SK-N-SH (cell line): ENCODE results near the gene PLEKHG2. TPM values are rescaled to one million over a fixed set of nuclear protein-coding genes. Genes with fewer than 3 reads are reported as not detected.

Source experiments
- CTCF ChIA-PET: fragments of 300-600, 350-600 bp; formaldehyde crosslinking; extraction: SDS; loops from one replicate; lab custom pipeline; 2021; lab: Yijun Ruan, JAX
- POLR2A ChIA-PET: fragments of 350-600 bp; sonication (Branson Sonifier 250); formaldehyde crosslinking; extraction: SDS; loops from one replicate; lab custom pipeline; 2020; ENCODE audit warnings: antibody characterized with exemption, inconsistent platforms; lab: Yijun Ruan, JAX
- DNase-seq: peaks from one replicate; pipeline ENCODE4 v3.0.0; 2012
- H2AFZ ChIP-seq: fragments of 200-600 bp; sonication (generic); 2 replicates; pipeline ENCODE4 v1.8.1; 2016; ENCODE audit warnings: antibody characterized with exemption, mild to moderate bottlenecking, low read depth
- H3F3A ChIP-seq: fragments of 200-600 bp; sonication (generic); replicated peaks from 2 replicates; pipeline ENCODE3; 2016; ENCODE audit warnings: antibody characterized with exemption, mild to moderate bottlenecking; ENCODE audit not compliant: insufficient read depth
- H3K27ac ChIP-seq, 2 experiments: fragments of 200-500 bp in 1 of 2; fragments of 200-600 bp in 1 of 2; sonication (Bioruptor generic) in 1 of 2; sonication (generic), shearing (Covaris generic) in 1 of 2; 2 replicates each; pipeline versions ENCODE4 v1.5.1 to v1.6.1; 2014 to 2016; ENCODE audit warnings: low read depth in 2 of 2, inconsistent platforms in 1 of 2, low read length in 1 of 2, mild to moderate bottlenecking in 1 of 2, mixed read lengths in 1 of 2
- H3K27me3 ChIP-seq: fragments of 200-600 bp; sonication (generic), shearing (Covaris generic); 2 replicates; pipeline ENCODE4 v1.6.1; 2016; ENCODE audit warnings: mixed run types; ENCODE audit not compliant: insufficient read depth
- H3K36me3 ChIP-seq, 2 experiments: fragments of 200-500 bp in 1 of 2; fragments of 200-600 bp in 1 of 2; sonication (Bioruptor generic) in 1 of 2; sonication (generic) in 1 of 2; replicated peaks in 1 of 2; 2 replicates each; pipeline versions ENCODE3 to v1.5.1; 2014 to 2016; ENCODE audit warnings: low read length in 1 of 2, mild to moderate bottlenecking in 1 of 2; ENCODE audit not compliant: insufficient read depth in 2 of 2, control insufficient read depth in 1 of 2
- H3K4me1 ChIP-seq, 2 experiments: fragments of 200-500 bp in 1 of 2; fragments of 200-600 bp in 1 of 2; sonication (Bioruptor generic) in 1 of 2; sonication (generic), shearing (Covaris generic) in 1 of 2; 2 replicates each; pipeline versions ENCODE4 v1.5.1 to v1.6.1; 2014 to 2016; ENCODE audit warnings: low read depth in 1 of 2, low read length in 1 of 2, mixed run types in 1 of 2; ENCODE audit not compliant: insufficient read depth in 2 of 2, control insufficient read depth in 1 of 2
- H3K4me2 ChIP-seq: fragments of 200-600 bp; sonication (generic), shearing (Covaris generic); 2 replicates; pipeline ENCODE4 v1.6.1; 2017; ENCODE audit warnings: mixed run types
- H3K4me3 ChIP-seq, 2 experiments: fragments of 200-500 bp in 1 of 2; fragments of 200-600 bp in 1 of 2; sonication (Bioruptor generic) in 1 of 2; sonication (generic), shearing (Covaris generic) in 1 of 2; 2 replicates each; pipeline versions ENCODE4 v1.5.1 to v1.8.1; 2014 to 2016; ENCODE audit warnings: low read depth in 2 of 2, inconsistent platforms in 1 of 2, low read length in 1 of 2, mild to moderate bottlenecking in 1 of 2, mixed read lengths in 1 of 2, moderate library complexity in 1 of 2
- H3K79me2 ChIP-seq: fragments of 200-600 bp; sonication (generic); 2 replicates; pipeline ENCODE4 v1.8.1; 2017; ENCODE audit warnings: mild to moderate bottlenecking; ENCODE audit not compliant: insufficient read depth
- H3K9ac ChIP-seq: fragments of 200-600 bp; sonication (generic); 2 replicates; pipeline ENCODE4 v1.6.1; 2017; ENCODE audit warnings: mixed run types
- H3K9me2 ChIP-seq: fragments of 200-600 bp; sonication (generic); 2 replicates; pipeline ENCODE4 v1.6.1; 2017; ENCODE audit warnings: mixed run types
- H3K9me3 ChIP-seq: fragments of 200-600 bp; sonication (generic); 2 replicates; pipeline ENCODE4 v1.6.1; 2017; ENCODE audit warnings: mixed run types, mild to moderate bottlenecking, moderate library complexity
- H4K20me1 ChIP-seq: fragments of 200-600 bp; sonication (generic); 2 replicates; pipeline ENCODE4 v1.6.1; 2017; ENCODE audit warnings: mild to moderate bottlenecking, mixed run types; ENCODE audit not compliant: insufficient read depth
- CTCF ChIP-seq: fragments of 200-600 bp; sonication (generic); IDR thresholded peaks from 2 replicates; pipeline ENCODE4 v1.6.1; 2017; ENCODE audit warnings: antibody characterized with exemption, mild to moderate bottlenecking, moderate library complexity
- EP300 ChIP-seq, 2 experiments: IDR thresholded peaks; 2 replicates each; pipeline versions ENCODE4 v1.4.0 to v1.6.1; 2012; ENCODE audit warnings: borderline replicate concordance in 1 of 2, low read depth in 1 of 2, low read length in 1 of 2
- FOXM1 ChIP-seq: IDR thresholded peaks from 2 replicates; pipeline ENCODE4 v1.4.0; 2012; ENCODE audit warnings: low read depth, mild to moderate bottlenecking
- IRF3 ChIP-seq: fragments of 150-350 bp; IDR thresholded peaks from 2 replicates; pipeline ENCODE4 v1.6.1; 2016; ENCODE audit warnings: mild to moderate bottlenecking, low read depth, low read length
- RAD21 ChIP-seq: IDR thresholded peaks from 2 replicates; pipeline ENCODE4 v1.6.1; 2012; ENCODE audit warnings: mild to moderate bottlenecking, low read length
- RCOR1 ChIP-seq: fragments of 150-350 bp; IDR thresholded peaks from 2 replicates; pipeline ENCODE4 v1.6.1; 2017; ENCODE audit warnings: antibody characterized with exemption, low read length
- RXRA ChIP-seq: IDR thresholded peaks from 2 replicates; pipeline ENCODE4 v1.4.0; 2012; ENCODE audit warnings: low read depth, mild to moderate bottlenecking, borderline replicate concordance
- SMC3 ChIP-seq: IDR thresholded peaks from 2 replicates; pipeline ENCODE4 v1.6.1; 2012; ENCODE audit warnings: low read depth, low read length, improper control_type of control experiment
- TEAD4 ChIP-seq: IDR thresholded peaks from 2 replicates; pipeline ENCODE4 v1.4.0; 2012; ENCODE audit warnings: mild to moderate bottlenecking, borderline replicate concordance; ENCODE audit not compliant: insufficient read depth
- USF1 ChIP-seq: IDR thresholded peaks from 2 replicates; pipeline ENCODE4 v1.4.0; 2012; ENCODE audit warnings: low read depth, borderline replicate concordance
- ZBTB33 ChIP-seq: IDR thresholded peaks from 2 replicates; pipeline ENCODE4 v1.4.0; 2012; ENCODE audit warnings: low read depth, borderline replicate concordance
- WGBS: methylation state at CpG from one replicate; pipeline ENCODE4 v1.1.6; 2017; ENCODE audit warnings: low lambda C conversion rate; 5-methylcytosine and 5-hydroxymethylcytosine counted together
- polyA plus RNA-seq, 3 experiments: library from polyadenylated mRNA; depleted of rRNA; stranded (reverse); fragments of >200 nt; gene quantifications; 2 replicates each; pipeline ENCODE4 v1.2.3, GENCODE V29; 2012

PLEKHG2 gene
- polyA plus RNA-seq, 1 of the 3 experiments (the other 2 are of a cell fraction), result 13.6 TPM

- no peak for TF ChIP-seq RXRA
These were observed 55.5 kb downstream of the PLEKHG2 start (continued) for GRCh38 chr19:39467941-39468340.

GRCh38 chr19:39469036-39469435 is 56.6 kb downstream of the PLEKHG2 start:
- POLR2A ChIA-PET, result interaction anchor here (1.2 kb wide), 1 partner anchor 24 kb away, joined by 3 read pairs; the partner anchor contains the start of gene SUPT5H
- 96% methylated on average over 7 of the region's 11 CpGs for WGBS

More at GRCh38 chr19:39469036-39469435, 56.6 kb downstream of the PLEKHG2 start:
- H3K27me3 ChIP-seq, result no peaks in the 10 kb centered on the region
- H3K4me1 ChIP-seq, result no peaks in the 10 kb centered on the region
- TF ChIP-seq USF1 (no peak), RXRA (no peak), ZBTB33 (no peak), TEAD4 (no peak), CTCF (no peak), IRF3 (no peak), EP300 (IDR thresholded peaks at IDR 0.05; ENCODE audit: borderline replicate concordance in 1 of 2, low read depth in 1 of 2, low read length in 1 of 2) (no peak), RAD21 (no peak), FOXM1 (no peak), SMC3 (no peak), RCOR1 (no peak)
- no peak overlapping the region for H3K4me2 ChIP-seq
- no peak overlapping the region for H3K27ac ChIP-seq
- H3K9me2 ChIP-seq, result no peaks in the 10 kb centered on the region
- H4K20me1 ChIP-seq, result no peaks in the 10 kb centered on the region
- peaks cover 13 to 85% of the 10 kb centered on the region in 2 experiments for H3K36me3 ChIP-seq
- H3K4me3 ChIP-seq, result no peak overlapping the region
- no peak overlapping the region for H2AFZ ChIP-seq
- no peaks in the 10 kb centered on the region; the same call in 1 of the 2 replicates for H3K79me2 ChIP-seq
- H3F3A ChIP-seq, result no peaks in the 10 kb centered on the region
- H3K9ac ChIP-seq, result no peak overlapping the region
- no peaks in the 10 kb centered on the region for H3K9me3 ChIP-seq
- CTCF ChIA-PET, result interaction anchor here (1.3 to 5.6 kb wide), 2 partner anchors 65 to 82 kb away, joined by 3 to 22 read pairs; partner anchors contain the start of gene EID2B
- no peak for DNase-seq
